ENCODE data around the gene WDR35. TPM values are rescaled to one million over a fixed set of nuclear protein-coding genes. Genes with fewer than 3 reads are reported as not detected.
A peak's percentile ranks its signal among the peaks of the same experiment; 100 is the strongest.
"Not testable (repeated sequence)": the region's sequence is repeated elsewhere in the genome, so short reads cannot be mapped to it uniquely, and the experiment has no call there.

The WDR35 gene
- total RNA-seq, 1 donor from 2014 or later = 4.1 TPM

GRCh38 chr2:19882286-19882685 lies 107.6 kb downstream of the WDR35 start:
- ATAC-seq = no peak
- intact Hi-C loops (cut with DNase I) = no loop called here
- DNase-seq (ENCODE audit: missing footprints) = no peak

GRCh38 chr2:19881908-19882265 lies 108.0 kb downstream of the WDR35 start:
- intact Hi-C loops (cut with DNase I) = no loop called here
- no peak for ATAC-seq

DNA sequence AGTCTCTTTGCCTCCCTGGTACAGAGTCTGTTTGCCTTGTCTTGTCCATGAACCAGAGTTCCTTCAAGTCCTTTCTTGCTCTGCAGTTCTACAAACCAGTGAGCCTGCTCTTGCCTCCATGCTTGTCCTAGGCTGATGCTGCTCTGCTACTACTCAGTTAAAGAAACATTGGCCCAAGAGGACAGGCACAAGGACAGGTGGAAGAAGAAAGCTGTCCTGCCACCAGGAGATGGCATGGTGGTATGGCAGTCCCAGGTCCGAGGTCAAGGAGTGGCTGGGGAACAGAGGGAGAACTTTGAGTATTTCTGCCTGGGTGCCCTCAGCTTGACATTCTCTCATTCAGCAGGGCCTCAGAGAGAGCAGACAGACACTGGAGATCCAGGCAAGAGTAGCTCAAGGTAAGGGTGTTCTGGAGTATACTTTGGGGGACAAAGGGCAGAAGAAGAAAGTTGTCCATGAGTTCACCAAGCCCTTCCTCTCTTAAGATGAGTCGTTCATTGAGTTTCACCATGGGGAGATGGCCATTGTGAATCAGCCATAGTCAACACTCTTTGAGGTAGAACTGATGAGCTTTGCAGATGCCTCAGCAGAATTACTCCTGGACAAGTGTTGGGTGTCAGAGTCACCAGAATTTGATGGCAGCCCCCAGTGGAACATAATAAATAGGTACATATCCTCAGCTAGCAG lies 108.5 kb downstream of the WDR35 start:
- no peak for ATAC-seq
- no peak for DNase-seq (ENCODE audit: missing footprints)
- intact Hi-C loops (cut with DNase I) = no loop called here

More at GRCh38 chr2:19881908-19882265, 108.0 kb downstream of the WDR35 start:
- no peak for DNase-seq (ENCODE audit: missing footprints)

DNA sequence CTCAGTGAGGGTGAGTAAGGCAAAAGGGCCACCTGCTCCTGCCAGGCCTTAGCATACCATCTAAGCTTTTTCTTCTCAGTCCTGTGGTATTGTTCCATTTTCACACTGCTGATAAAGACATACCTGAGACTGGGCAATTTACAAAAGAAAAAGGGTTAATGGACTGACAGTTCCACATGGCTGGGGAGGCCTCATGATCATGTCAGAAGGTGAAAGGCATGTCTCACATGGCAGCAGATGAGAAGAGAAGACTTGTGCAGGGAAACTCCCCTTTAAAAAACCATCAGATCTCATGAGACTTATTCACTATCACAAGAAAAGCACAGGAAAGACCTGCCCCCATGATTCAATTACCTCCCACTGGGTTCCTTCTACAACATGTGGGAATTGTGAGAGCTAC lies 109.7 kb downstream of the WDR35 start:
- DNase-seq (ENCODE audit: missing footprints); intact Hi-C loops (cut with DNase I); ATAC-seq: not testable (repeated sequence)

DNA sequence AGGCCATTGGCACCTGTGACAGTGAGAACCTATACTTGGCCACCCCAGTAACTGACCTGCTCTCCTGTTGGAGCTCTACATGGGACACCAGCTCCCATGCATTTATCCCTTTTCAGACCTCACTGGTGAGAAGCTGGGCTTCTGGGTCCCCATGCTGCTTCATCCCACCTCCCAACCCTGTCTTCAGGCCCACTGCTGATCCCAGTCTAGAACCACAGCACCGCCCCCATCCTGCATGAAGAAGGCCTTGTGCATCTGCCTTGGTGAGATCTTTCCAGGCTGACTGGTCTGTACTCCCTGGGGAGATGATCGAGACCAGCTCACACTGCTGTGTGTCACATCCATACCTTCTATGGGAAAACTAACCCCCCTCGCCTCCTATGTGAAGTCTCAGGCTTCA lies 110.8 kb downstream of the WDR35 start:
- ATAC-seq (no peak), DNase-seq (ENCODE audit: missing footprints) (no peak)
- intact Hi-C loops (cut with DNase I) = no loop called here

DNA sequence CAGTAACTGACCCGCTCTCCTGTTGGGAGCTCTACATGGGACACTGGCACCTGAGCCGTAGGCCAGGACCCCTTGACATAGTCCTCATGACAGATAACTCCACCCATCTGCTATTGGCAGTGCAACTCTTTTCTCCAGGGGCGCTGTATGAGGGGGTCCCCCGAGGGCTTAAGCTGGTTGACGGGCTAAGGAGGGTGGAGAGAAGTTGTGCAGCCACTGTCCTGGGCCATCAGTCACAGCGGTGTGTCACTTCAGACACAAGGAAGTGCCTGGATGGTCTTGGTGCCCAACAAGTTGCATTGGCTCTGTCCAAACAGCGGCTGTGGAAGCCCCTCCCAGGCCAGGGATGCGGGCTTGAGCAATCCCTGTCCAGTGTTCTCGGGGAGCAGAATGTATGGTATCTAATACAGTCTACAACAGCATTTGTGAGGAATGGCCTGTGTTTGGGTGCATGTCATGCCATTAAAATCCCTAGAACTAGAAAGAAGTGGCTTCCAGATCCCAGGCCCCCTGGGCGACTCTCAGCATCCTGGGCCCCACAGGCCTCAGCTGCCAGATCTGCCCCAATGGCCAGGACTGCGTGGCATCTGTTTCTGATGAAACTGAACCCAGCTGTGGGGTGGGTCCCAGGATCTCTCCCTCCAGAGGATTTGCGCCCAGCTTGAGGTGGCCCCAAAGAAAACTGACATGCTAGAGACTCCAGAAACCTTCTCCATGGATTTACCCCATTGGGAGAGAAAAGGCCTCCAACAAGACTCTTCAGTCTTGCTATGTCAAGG lies 111.4 kb downstream of the WDR35 start:
- DNase-seq (ENCODE audit: missing footprints) = no peak

DNA sequence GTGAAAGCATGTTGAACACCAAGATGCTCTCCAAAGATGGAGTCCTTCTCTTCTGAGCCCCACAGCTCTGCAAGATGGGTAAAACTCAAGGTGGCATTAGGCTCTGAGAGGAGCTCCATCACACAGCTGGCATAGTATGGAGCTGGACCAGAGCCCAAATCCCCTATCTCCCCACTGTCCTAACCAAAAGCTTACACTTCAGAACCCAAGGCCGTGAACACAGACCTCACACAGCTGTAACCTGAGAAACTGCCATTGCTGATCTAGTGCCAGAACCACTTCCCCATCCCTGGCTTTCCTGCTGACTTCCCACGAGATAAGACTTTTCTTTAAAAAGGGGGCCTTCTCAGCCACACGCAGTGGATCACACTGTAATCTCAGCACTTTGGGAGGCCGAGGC lies 113.2 kb downstream of the WDR35 start:
- no peak for DNase-seq (ENCODE audit: missing footprints)
- intact Hi-C loops (cut with DNase I) = no loop called here
- ATAC-seq = no peak

More for the DNA sequence above, 111.4 kb downstream of the WDR35 start:
- intact Hi-C loops (cut with DNase I) = no loop called here
- ATAC-seq = peak; percentile 13

- intact Hi-C loops (cut with DNase I) = no loop called here
- no peak for DNase-seq (ENCODE audit: missing footprints)
- ATAC-seq = no peak
These were observed 114.6 kb downstream of the WDR35 start for GRCh38 chr2:19875280-19875679.

- intact Hi-C loops (cut with DNase I) = no loop called here
- DNase-seq (ENCODE audit: missing footprints) = no peak
- ATAC-seq = no peak
These were observed 115.2 kb downstream of the WDR35 start for GRCh38 chr2:19874726-19875125.

DNA sequence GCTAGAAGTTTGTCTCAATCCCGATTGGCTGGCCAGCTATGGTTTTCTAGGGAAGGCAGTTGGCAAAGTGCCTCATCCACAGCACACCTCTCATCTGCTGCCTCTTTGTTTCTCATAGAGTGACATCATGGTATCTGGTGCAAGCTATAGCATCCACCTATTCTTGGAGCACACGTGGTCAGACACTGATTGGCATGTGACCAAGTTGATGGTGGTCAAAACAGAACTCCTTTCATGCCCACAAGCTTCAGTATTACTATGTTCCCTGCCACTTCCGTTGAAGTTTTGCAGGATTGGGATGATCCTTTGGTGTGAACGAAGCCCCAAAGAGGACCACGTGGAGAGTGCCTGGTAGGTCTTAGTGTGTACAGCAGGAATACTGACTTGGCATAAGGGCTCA lies 116.9 kb downstream of the WDR35 start:
- ATAC-seq (no peak), DNase-seq (ENCODE audit: missing footprints) (no peak)
- intact Hi-C loops (cut with DNase I) = no loop called here

DNA sequence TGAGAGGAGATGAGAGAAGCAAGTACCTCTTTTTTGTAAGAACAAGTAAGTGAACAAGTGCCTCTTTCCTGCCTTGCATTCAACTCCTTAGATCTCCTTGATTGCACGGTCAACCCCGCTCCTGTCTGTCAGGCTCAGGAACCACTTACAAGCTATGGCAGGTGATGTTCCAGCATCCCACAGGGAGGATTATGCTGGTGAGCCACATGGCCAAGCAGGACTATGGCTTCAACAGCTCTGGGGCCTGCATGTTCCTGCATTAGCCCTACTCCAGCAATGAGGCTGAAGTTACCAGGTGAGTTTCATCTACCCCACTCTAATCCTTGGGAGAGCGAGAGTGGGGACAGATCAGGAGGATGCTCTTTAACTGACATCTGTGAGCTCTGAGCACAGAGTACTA lies 117.6 kb downstream of the WDR35 start:
- intact Hi-C loops (cut with DNase I) = no loop called here
- DNase-seq (ENCODE audit: missing footprints) (no peak), ATAC-seq (no peak)

- DNase-seq (ENCODE audit: missing footprints) (no peak), ATAC-seq (no peak)
- intact Hi-C loops (cut with DNase I) = no loop called here
These were observed 118.1 kb downstream of the WDR35 start for GRCh38 chr2:19871836-19872235.

DNA sequence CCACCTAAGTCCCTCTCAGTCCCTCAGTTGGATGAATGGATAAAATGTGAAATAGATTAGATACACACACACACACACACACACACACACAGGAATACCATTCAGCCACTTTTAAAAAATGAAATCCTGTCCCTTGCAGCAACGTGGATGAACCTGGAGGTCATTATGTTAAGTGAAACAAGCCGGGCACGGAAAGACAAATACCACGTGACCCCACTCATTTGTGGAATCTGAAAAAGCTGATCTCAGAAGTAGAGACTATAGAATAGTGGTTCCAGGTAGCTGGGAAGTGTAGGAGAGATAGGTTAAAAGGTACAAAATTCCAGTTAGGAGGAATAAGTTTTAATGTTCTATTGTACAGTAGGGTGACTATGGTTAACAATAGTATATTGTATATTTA lies 119.1 kb downstream of the WDR35 start:
- DNase-seq (ENCODE audit: missing footprints) = no peak
- intact Hi-C loops (cut with DNase I) = no loop called here
- ATAC-seq = no peak

DNA sequence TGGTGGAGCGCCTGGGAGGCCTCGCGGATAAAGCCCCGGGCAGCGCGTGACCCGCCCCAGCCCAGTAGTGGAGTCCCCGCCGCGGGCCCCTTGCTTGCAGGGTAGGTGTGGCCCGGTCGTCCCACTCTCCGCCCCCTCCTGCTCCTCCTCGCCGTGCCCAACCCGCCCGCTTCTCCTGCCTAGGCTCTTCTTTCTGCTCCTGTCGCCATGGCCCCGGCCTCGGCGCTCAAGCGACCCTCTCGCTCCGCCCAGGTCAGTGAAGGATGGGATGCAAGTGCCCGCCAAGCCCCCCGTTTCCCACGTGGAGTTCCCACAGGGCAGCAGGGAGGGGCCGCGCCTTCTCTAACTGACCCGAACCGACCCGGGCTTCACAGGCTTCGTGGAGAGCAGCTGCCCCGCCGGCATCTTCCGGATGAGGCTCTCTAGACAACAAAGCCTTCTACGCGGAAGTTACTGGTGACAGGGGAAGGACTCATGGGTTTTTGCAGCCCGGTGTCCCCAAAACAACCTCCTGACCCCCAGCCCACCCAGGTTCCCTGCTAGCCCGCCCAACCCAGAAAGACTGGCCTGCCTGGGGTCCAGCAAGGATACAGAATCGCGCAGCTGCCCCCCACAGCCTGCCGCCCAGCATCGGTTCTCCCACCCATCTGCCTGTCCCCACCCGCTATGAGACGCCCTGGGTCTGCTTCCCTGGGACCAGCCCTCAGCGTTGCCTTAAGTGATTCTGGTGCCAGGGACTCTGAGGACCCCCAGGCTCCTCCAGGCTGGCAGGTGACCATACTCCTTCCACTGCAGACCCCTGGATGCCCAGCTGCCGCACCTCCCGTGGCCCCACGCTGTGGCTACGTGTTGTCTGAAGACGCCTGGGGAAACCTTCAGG lies 121.0 kb downstream of the WDR35 start:
- DNase-seq (ENCODE audit: missing footprints) = peak; percentile 85

DNA sequence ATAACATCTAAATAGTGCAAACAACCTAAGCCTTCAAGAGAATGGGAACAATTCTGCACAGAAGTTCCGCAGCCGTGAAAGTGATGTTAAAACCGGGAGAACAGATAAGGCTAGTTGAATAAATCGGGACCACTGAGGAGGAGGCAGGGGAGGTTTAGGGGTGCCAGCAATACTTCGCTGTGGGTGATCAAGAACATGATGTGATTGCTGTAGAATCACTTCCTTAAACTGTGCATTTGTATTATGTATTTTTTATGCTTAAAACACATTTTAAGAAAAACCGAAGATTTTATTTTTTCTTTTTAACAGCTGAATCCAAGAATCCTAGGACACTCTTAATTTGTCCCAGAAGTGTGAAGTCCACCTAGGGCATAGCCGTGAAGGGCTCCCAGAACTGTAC lies 121.7 kb downstream of the WDR35 start:
- ATAC-seq = no peak
- DNase-seq (ENCODE audit: missing footprints) = no peak
- intact Hi-C loops (cut with DNase I) = no loop called here

More for the DNA sequence above, 121.0 kb downstream of the WDR35 start:
- ATAC-seq = peak; percentile 85
- intact Hi-C loops (cut with DNase I) = no loop called here

GRCh38 chr2:19866771-19867170 lies 123.1 kb downstream of the WDR35 start:
- intact Hi-C loops (cut with DNase I) = no loop called here
- DNase-seq (ENCODE audit: missing footprints) (no peak), ATAC-seq (no peak)

- ATAC-seq = no peak
- DNase-seq (ENCODE audit: missing footprints) = no peak
- intact Hi-C loops (cut with DNase I) = no loop called here
These were observed 124.8 kb downstream of the WDR35 start for GRCh38 chr2:19865151-19865550.

GRCh38 chr2:19864381-19864780 lies 125.5 kb downstream of the WDR35 start:
- no peak for DNase-seq (ENCODE audit: missing footprints)
- no peak for ATAC-seq
- intact Hi-C loops (cut with DNase I) = loop anchor here (5.0 kb wide), 4 partner anchors 62 to 1477 kb away; no protein-coding TSS in a partner anchor

DNA sequence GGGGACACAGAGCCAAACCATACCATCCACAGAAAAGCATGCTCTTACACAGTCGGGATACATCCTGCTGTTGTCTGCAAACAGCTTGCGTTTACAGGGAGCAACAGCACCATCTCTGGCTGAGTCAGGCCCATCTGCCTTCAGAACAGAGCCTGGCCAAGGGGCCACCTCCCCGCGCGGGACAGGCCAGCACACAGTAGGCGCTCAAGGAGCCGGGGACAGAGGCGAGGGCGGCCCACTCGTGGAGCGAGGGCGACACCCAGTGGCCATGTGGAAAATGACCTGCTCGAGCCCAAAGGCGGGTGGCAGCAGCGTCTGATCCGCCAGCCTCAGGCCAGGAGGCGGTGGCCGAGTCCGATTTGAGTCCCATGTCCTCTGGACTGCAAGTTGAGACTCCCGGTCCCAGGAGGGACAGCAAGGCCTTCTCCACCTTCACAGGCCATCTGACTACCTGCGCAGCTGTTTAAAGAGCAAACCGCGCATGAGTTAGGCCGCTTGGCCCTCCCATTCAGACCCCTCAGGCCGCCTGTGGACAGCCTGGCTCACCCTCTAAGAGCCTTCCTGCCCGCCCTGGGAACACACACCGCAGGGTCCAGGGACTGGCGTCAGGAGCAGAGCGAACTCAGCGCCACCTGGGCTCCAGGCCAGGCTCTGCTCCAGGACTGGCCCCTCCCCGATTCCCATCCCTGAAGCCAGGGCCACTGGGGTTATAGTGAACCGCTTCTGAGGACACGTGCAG lies 126.4 kb downstream of the WDR35 start:
- peak; percentile 85 for ATAC-seq
- peak; percentile 92 for DNase-seq (ENCODE audit: missing footprints)
- intact Hi-C loops (cut with DNase I) = loop anchor here (2.0 to 5.0 kb wide), 6 partner anchors 61 to 1476 kb away; no protein-coding TSS in a partner anchor

Data from Right ventricle myocardium inferior (tissue), 1 donor.